ENCODE data around the gene RBM18.

RBM18 gene, protein sequence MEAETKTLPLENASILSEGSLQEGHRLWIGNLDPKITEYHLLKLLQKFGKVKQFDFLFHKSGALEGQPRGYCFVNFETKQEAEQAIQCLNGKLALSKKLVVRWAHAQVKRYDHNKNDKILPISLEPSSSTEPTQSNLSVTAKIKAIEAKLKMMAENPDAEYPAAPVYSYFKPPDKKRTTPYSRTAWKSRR

DNA sequence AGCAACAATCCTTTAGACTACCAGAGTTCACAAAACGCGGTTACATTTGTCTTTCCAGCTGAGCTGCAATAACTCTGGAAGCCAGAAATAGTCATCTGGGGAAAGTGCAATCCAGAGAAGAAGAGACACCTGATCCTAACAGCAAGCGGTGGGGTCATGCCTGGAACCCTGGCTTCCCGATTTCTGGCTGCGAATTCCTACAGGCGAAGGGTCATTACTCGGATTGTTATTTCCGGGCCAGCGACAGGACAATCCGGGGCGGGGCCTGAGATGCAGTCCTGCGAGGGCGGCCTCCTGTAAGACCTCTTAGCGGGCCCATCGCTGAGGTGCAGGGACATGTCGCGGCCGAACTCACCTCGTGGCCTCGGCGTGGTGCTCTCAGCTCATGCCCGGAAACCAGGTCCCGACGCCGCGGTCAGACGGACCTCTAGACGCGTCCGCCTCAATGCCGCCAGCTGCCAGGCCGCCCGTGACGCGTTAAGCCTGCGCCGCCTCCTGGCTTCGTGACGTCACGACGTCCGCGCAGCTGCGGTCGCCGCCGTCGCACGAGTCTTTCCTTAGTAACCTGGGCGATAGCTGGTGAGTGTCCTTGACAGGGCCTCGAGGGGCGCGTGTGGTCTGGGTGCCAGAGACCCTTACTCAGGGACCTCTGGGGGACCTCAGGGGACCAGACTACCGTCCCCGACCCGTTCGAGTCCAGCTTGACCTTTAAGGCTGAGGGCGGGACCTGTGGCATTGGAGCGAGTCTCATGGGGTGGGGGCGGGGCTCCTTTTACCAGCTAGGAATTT lies at the start of gene RBM18, which contains the start of gene MRRF:
Gene RBM18 (minus strand): TSS at position 481 of the 789 bp plus-strand sequence. CDS start 3,348 bp downstream, outside the sequence.
Gene MRRF (plus strand): TSS at position 523 of the 789 bp plus-strand sequence. CDS start 6,010 bp downstream, outside the sequence.
- DNase-seq = peak; percentile 90

DNA sequence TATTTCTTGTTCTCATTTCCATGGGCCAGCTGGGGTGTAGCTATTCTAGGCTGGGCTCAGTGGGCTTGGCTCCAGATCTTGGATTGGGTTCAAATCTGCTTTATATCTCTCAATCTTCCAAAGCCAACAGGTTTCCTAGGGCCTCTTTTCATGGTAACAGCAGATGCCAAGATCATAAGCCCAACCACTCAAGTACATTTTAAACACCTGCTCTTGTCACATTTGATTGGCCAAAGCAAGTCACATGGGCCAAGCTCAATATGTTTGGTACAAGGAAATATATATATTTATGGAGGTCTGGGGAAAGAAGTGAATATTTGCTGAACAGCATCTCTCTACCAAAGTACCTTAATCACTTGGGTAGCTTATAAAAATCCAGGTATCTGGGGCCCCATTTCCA lies 49.5 kb upstream of the RBM18 start:
- no peak for DNase-seq

DNA sequence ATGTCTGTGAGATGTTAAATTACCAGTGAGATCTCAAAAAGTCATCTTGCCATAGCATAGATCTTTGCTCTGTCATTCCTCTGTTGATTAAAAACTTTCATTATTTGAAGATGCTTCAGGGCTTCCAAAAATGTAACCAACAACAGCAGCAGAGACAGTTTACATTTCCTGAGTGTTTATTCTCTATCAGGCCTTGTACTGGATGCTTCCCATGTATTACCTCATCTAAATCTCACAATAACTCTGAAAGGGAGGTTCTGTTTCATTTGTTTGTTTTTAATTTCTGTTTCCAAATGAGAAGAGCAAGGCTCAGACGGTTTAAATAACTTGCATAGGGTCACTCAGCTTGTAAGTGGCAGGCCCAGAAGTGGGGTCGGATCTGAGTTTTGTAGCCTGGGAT lies 45.2 kb upstream of the RBM18 start:
- no peak for DNase-seq

DNA sequence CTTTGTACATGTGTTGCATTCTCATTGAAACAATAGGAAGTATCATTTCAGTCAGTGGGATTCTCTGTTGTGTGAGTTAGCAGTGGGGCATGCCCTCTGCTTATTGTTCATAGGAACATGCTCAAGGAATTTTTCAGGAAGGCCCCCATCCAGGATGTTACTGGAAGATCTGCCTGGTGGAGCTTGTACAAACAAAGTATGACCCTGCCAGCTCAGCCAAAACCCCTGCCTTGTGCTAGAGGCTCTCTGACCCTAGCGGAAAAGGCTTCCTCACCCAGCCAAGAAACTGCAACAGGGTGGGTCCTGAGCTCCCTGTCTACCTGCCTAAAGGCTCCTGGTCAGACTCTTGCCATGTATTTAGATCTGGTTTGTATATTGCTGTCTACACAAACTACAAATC lies 43.3 kb upstream of the RBM18 start:
- DNase-seq = no peak

DNA sequence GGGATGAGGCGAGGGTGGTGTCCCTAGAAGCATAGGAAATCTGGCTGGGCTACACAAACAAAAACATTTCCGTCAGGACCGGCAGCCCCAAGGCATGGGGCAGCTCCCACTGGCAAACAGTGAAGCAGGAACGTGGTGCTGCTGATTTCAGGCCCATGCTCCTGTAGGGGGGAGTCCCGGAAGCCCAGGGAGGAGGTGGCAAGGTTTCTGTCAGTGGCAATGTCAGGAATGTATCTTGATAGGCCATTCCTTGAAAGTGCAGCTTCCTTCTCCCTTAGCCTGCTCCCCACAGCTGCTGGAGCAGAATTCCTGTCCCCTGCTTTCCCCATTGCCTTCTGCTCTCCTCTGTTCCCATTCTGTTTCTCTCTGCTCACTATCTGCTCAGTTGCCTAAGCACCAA lies 42.4 kb upstream of the RBM18 start:
- DNase-seq = no peak

DNA sequence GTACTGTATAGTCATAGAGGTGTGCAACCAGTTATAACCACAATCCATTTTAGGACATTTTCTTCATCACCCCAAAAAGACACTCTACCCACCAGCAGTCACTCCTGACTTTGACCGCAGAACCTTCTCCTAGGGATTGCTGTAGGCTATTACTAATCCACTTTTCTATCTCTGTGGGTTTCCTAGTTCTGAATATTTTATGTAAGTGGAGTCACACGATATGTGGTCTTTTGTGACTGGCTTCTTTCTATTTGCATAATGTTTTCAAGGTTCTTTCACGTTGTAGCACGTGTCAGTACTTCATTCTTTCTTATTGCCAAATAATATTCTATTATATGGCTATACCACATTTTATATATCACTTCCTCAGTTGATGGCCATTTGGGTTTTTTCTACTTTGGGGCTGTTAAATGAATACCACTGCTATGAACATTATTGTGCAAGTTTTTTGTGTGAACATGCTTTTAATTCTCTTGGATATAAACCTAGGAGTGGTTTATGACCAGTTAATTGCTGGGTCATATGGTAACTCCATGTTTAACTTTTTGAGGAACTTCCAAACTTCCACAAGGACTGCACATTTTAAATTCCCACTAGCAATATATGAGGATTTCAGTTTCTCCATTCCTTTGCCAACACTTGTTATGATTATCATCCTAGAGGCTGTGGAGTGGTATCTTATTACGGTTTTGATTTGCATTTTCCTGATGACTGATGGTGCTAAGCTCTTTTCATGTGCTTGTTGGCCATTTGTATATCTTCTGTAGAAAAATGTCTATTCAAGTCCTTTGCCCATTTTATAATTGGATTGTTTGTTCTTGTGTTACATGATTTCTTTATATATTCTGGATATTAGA lies 37.8 kb upstream of the RBM18 start:
- DNase-seq = no peak

DNA sequence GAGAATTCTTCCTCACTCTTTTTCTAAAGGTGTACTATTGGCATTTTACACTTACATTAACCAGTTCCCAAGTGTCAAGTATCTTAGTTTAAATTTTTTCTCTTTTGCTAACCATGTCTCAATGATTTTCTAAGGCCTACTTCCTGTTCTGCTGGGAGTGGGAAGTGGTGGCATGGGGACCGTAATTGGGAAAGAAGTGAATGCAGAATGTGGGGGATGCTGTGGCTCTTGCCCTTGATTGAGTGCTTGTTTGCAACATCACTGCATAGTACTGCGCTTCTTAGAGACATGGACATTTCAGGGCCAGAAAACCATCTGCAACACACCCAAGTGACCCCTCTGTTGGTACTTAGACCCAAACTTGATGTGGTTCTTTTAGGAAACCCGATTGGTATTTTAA lies 32.9 kb upstream of the RBM18 start:
- DNase-seq = no peak

DNA sequence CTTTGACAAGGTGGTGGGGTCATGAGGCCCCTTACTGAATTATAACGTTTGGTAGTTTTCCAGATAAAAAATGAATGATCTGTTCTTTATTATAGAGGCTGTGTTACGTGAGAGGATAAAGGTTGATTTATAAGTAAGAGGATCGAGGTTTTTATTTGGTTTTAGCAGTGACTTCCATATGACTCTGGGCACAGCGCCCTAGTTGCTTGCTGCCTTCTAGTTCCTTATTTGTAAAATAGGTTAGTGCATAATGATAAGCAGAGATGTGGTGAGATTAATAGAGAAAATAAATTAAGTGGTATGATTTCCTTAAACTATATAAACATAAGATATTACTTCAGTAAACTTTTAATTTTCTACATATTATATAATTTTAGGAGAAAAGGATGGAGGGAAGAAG lies 29.9 kb upstream of the RBM18 start:
- DNase-seq = no peak

DNA sequence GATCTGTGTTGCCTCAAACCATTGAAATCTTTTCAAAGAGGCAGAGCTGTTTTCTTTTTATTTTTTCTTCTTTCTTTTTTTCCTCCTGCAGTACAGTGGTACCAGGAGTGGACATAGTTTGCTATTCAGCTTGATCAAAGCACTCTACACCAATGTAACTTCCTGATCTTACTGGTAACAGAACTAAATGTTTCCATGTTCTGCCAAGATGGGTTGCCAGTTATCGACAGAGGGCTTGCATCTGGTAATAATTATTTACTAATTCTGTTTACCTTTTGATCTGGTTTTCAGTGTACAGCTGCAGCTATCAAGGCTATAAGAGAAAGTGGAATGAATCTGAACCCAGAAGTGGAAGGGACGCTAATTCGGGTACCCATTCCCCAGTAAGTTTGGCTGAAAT lies 26.8 kb upstream of the RBM18 start:
- DNase-seq = no peak

DNA sequence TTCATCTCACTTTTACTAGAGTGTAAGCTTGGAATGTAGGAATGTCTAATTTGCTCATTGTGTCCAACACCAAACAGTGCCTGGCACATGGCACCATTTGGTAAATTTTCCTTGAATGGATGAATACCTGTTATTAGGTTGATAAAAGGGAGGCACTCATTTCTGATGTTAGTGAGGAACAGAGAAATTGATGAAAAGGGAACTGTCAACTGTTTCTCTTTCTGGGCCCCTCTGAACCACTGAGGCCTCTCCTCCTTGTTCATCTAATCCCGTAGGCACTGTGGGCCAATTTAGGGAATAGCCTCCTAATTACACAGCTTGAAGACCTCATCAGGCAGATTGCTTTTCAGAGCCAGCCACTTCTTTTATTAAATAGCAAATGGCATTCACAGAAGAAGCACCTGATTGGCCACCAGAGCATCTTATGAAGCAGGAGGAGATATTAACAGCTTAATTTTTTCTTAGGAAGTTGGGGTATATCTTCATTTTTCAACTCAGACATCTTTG lies 22.6 kb upstream of the RBM18 start:
- no peak for DNase-seq

DNA sequence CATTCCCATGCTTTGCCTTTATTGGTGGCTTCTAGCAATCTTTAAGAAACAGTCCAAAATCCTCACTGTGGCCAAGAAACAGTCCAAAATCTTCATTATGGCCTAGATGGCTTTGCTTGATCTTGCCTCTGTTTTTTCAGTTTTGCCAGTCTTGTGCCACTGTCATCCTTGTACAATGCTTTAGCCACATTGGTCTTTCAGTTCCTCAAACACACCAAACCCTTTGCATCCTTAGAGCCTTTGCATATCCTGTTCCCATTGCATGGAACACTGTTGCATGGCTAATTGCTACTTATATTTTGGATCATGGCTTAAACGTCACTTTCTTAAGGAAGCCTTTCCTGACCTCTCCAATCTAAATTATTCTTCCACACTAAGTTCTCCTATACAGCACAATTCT lies 22.1 kb upstream of the RBM18 start:
- no peak for DNase-seq

DNA sequence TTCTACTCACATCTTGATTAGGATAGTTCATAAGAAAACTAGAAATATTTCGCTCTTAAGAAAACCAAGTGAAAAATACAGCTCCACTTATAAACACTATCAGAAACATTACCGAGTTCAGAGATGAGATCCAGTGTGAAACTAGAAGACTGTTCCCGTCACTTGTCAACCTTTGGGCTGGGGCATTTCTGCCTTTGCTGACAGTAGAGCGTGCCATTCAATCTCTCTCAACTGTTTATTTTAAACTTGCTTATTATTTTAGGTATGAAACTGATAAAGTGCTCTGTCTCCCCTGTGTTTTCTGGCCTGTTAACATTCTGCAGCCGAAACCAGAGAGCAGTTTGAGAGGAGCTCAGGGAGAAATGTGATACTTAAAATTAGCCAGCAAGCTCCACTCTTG lies 16.7 kb upstream of the RBM18 start:
- DNase-seq = no peak

DNA sequence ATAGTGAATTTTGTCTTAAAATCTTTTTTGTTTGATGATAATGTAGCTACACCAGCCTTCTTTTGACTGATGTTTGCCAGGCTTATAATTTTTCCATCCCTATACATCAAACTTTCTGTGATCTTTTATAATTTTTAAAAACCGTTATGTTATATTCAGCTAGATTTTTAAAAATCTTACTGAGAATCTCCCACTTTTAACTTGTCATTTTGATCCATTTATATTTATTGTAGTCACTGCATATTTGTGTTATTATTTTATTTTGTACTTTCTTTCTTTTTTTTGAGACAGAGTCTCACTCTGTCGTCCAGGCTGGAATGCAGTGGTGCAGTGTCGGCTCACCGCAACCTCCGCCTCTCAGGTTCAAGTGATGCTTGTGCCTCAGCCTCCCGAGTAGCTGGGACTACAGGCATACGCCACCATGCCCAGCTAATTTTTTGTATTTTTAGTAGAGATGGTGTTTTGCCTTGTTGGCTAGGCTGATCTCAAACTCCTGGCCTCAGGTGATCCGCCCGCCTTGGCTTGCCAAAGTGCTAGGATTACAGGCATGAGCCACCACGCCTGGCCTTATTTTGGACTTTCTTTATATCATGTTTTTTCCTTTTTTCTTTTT lies 12.8 kb upstream of the RBM18 start:
- DNase-seq = no peak

DNA sequence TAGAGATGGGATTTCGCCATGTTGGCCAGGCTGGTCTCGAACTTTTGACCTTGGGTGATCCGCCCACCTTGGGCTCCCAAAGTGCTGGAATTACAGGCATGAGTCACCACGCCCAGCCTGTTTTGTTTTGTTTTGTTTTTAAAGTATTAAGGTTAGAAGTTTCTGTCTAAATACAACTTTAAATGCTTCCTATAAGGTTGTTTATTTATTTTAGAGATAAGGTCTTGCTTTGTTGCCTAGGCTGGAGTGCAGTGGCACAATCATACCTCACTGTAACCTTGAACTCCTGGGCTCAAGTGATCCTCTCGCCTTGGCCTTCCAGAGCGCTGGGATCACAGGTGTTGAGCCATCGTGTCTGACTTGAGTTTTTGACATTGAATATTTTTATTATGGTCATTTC lies 11.5 kb upstream of the RBM18 start:
- DNase-seq = no peak

DNA sequence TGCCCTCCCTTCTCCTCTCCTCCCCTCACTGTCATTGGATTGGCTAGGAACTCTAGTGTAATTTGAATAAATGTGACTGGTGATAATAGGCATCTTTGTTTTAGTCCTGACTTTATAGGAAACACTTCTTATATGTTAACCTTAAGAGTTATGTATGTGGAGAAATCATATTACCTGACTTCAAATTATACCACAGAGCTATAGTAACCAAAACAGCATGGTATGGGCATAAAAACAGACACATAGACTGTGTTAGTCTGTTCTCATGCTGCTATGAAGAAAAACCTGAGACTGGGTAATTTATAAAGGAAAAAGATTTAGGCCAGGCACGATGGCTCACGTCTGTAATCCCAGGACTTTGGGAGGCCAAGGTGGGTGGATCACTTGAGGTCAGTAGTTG lies 9.4 kb upstream of the RBM18 start:
- DNase-seq = no peak

DNA sequence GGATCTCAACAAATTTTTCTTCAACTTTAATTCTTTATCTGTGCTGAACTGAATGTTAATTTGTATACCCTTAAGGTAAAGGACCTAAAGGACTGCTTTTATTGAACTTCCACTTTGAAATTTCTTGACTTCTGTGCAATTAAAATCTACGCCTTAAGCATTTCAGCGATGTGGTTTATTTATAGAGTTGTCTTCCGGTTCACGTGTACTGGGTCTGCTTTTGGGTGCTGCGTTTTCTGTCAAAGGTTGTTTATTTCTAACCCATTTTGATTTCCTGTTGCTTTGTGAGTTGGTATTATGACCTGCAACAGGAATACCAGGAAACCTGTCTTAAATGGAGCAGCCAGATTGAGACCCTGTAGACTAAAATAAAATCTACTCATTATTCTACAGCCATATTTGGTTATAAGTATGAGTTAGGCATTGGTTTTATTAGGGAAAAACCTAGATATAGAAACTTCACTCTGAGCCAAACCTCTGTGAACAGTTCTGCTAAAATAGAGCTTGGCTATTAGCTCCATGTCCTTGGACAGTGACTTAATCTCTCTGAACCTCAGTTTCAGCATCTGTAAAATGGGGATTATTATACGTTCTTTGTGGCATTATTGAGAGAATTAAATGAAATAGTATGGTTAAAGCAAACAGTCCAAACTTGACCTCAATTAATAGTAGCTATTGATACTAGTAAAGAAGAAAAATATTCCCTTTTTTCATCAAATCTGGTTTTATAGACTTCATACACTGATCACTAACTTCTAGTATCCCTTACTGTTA lies 3.6 kb upstream of the RBM18 start:
- DNase-seq = no peak

DNA sequence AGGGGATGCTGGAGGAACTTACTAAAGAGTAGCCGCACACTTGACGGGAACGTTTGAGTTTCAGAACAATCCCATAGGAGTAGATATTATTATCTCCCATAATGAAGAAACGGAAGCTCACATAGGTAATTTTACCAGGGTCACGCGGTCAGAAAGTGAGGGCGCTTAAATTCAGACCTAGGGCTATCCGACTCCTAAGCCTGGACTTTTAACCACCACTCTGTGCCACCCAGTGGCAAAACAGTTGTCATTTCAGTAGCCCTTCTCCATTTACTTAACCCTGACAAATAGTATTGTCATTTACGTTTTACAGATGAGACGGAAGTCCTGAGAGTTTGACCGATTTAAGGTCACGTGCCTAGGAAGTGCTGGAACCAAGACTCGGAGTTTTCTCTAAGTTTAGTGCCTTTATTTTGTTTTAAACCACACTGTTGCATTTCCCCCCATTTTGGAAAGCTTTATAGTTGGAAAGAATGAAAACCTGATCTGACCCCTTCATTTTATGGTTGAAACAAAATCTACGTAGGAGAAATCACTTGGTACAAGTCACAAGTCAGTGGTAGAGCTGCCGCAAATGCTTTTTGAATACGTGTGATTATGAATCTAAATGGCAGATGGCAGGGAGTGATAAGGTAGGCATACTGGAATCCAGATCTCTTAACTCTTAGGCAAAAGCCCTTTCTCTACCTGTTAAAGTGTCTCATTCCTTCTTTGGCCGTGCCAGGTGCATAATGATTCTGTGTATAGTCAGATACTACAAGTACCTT lies 692 bp upstream of the RBM18 start:
- no peak for DNase-seq

DNA sequence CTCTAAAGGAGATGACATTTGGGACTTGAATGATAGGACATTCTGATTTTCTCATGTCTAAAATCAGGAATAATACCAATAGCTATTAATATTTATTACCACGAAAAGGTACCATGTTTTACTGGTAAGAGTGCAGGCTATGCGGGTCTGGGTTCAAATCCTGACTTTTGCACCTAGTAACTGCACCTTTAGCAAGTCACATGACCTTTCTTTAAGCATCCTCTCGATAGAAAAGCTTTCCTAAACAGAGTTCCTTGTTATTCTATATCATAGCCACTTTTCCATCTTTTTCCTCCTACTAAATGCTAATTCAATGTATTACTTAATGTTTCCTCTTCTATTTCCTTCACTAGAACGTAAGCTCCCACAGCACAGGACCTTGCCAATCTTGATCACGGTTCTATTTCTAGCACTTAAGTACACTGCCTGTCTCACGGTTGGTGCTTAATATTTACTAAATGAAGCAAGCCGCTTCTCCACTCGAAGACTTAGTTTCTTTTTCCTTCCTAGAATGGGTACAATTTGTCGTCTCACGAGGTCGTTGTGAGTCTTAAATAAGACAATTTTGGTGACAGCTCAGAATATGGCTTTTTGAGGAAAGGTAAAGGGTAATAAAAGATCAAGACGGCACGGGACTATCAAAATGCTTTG lies 816 bp downstream of the RBM18 start:
- DNase-seq = no peak

DNA sequence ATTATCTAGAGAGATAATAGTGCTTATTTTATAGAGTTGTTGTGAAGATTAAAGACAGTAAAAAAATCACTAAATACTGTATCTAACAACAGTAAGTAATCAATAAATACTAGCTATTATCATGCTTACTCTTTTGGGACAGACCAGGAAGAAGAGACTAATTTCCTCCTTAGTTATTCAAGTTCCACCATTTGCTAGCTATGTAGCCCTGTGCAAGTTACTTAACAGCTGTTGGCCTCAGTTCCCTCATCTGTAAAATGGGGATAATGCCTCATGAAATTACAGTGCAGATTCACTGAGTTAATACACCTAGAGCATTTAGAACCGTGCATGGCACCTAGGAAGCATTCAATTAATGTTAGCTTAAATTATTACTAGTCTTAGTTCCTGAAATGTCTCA lies 2.6 kb downstream of the RBM18 start:
- no peak for DNase-seq

DNA sequence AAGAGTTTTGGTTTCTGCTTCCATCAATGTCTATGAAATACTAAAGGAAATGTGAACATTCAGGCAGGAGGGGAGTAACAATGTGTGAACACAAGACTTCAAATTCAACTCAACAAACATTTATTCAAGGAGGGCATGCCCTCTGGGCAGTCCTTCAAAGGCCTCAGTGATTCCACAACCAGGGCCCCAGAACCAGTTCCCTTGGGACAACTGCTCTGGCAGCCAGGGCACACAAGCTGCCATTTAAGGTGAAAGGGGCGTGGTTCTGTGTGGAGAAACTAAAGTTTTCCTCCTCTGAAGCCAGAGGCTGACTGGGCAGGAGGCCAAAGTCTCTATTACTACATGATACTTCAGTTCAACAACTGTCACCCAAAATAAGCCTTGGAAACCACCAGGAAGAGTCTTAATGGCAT lies 3.2 kb downstream of the RBM18 start:
- DNase-seq = no peak

DNA sequence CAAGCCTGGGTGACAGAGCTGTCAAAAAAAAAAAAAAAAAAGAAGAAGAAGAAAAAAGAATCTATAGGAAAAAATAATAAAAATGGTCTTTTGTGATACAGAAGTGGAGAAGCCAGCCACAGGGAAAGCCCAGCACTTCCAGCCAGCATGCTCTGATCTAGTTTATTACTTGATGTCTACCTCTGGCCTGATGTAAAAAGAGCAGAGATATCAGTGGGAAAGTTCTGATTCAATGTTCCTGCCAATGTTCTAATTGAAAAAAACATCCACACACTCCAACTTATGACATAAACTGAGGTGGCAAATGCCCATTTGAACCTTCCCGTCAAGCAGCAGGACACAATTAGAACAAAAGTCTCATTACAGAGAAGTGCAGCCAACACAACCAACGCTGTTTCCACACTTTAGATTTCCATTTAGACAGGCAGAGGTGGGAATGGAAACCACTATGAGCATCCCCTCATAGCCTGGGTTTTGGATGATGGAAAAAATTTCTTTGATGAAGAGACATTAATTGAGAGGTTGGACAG lies 5.7 kb downstream of the RBM18 start:
- DNase-seq = no peak
